HuH-7 (cell line): ENCODE data around the gene FCN1.

Source experiments
- DNase-seq: peaks from one replicate; pipeline ENCODE4 v3.0.0; 2011; ENCODE audit warnings: low spot score

The FCN1 gene

DNA sequence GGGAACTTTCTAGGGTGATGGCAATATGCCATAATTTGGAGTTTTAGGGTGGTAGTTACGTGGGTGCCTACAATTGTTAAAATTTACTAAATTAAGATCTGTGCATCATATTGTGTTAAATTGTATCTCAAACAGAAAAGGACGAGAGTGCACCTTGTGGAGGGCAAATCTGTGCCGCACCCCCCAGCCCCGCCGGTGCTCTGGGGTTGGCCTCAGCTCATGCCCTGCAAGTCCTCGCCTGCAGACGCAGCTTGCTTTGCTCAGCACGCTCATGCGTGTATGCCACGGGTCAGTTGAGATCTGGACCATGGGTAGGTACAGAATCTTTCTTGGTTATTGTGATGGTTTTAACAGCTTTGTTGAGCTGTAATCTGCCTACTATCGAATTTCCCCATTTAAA is 33.7 kb upstream of the FCN1 start:
- DNase-seq: no peak

DNA sequence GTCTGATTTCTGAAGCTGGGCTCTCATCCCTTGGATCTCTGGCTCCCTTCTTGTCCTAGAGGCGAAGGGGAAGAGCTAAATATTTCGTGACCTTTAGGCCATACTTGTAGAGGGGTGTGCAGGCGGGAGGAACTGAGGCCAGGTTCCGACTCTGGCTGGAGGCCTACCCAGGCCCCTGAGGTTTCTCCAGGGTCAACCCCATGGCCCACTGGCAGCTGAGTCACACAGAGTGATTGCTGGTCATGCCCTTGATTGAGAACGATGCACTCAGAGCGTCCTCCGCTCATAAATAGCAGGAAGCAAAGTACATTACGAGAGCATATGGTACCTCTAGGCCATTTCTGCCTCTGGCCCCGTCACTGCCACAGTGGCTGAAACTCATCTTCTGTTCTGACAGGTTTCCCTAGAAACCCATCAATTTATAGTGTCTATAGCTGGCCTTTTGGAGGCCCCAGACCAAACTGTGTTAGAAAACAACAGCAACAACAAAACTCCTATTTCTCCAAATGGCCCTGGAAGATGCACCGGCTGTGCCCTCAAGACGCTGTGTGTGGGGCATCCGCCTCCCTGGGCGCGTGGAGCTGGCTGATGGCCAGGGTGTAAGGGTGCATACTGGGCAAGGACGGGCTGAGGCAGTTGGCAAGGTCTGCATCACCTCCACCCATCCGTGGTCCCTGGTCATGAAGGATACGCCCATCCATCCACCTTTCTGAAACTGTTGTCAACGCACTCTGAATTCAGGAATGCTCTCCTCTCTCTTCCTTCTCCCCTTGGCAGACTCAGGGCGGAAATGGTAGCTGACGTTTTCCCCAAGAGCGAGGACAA is 32.9 kb upstream of the FCN1 start:
- DNase-seq: no peak

DNA sequence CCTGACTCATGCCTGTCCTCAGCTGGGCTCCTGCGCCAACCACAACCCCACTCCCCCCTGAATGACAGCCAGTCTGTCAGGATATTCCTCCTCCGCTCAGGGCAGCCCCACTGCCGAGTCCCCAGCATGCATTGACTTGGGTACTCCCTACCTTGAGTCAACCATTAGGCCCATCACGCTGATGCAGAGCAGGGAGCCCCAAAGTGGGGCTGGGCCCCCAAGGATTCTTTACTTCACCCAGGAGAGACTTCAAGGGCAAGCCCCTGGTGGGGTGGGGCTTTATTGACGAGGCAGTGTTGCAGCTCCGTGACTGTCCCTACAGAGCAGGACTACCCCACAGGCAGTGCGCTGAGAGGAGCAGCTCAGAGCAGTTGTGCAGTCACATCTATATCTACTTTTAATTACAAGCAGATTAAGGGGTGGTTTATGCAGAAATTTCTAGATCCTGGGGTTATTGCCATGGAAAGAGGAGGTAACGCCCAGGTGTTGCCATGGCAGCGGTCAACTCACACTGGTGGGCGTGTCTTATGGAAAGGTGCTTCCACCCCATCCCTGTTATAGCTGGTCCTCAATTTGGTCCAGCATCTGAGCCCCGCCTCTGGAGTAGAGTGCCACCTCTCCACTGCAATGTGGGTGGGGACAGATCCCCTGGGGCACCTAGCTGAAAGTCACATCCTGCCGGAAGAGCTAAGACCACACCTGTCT is 32.1 kb upstream of the FCN1 start:
- no peak for DNase-seq

DNA sequence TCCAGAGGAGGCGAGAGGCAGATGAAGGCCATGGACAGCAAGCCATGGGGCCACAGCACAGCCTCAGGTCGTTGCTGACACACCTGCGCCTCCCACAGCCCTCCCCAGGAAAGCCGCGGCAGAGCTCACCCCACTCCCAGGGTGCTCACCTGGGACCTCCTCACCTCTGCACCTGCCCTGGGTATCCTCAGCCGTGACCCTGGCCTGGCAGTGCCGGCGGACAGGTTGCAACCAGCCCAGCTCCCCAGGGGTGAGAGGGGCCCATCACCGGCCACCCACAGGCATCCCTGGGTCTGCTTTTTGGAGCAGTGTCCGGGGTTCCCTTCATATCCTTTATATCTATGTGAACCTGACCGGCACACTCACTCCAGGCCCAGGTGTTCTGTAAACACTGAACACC is 30.4 kb upstream of the FCN1 start:
- DNase-seq: no peak

DNA sequence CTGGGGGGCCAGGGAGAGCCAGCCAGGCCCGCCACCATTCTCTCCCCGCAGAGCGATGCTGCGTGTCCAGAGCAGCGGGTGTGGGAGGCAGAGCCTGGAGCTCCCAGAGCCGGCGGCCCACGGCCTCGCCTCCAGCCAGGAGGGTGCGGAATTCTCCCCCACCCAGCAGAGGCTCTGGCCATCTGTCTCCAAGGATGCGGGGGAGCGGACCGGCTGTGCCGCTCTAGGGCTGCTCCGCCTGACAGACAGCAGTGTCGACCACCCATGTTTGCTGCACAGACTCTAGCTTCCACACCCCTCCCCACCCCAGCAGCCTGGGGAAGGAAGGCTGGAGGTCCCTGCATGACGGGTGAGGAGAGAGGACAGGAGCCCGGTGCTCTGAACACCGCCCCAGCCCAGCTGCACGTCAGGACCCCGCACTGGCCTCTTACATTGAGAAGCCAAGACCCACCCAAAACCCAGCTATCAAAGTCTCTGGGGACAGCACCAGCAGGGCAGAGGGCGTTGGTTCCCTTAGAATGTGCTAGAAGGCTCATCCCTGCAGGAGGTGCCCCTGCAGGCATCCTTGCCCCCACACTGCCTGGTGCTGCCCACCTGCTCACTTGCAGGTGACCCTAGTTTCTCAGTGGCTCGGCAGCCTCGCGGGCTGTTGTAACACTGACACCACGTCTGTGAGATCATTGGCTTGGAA is 29.7 kb upstream of the FCN1 start:
- no peak for DNase-seq

DNA sequence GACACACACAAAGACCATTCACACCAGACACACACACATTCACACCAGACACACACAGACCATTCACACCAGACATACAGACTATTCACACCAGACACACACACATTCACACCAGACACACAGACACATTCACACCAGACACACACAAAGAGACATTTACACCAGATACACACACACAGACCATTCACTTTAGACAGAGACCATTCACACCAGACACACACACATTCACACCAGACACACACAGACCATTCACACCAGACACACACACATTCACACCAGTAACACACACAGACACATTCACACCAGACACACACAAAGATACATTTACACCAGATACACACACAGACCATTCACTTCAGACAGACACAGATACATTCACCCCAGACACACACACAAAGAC is 29.0 kb upstream of the FCN1 start:
- no peak for DNase-seq

DNA sequence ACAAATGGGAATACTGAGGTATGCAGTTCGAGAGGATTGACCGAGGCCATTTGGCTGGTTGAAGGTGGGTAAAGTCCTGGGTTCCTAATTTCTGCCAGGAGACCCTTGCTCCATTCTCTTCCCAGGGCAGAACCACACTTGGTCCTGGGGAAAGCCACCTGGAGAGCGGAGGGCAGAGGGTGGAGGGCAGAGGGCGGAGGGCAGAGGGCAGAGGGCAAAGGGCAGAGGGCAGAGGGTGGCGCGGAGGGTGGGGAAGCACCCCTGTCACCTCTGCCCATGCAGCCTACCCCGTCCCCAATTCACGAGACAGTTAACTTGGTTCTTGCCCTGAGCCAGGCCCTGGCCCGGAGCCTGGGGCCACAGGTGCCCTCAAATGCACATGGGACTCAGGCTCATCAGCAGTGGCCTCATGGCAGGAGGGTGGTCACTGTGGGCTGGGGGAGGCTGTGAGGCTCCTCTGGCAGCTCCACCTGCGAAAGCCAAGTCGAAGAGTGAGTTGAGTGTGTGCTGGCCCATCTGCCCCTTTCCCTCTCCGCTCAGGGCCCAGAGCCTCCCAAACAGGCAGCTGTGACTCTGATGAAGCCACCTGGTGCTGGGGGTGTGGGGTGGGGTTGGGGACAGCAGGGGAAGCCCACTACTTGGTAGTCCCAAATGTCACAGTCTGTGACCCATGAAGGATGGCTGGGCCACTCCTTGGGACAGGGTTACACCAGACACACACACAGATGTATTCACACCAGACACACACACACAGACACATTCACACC is 28.0 kb upstream of the FCN1 start:
- DNase-seq: no peak

DNA sequence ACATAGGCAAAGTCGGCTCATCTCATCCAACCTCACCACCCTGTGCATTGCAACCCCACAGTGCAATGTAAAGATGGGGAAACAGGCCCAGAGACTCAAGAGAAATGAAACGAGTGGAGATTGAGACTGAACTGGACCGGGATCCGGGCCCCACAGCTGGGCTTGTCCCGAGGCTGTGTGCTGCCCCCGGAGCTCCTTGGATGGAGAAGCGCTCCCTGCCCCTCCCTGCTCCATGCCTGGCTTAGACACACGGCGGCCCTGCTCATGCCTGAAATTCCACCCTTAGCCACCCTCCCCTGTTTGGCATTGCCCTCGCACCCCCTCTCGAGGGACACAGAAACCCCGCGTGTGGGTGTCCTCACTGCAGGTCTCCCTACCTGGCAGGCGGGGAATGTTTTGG is 27.2 kb upstream of the FCN1 start:
- no peak for DNase-seq

DNA sequence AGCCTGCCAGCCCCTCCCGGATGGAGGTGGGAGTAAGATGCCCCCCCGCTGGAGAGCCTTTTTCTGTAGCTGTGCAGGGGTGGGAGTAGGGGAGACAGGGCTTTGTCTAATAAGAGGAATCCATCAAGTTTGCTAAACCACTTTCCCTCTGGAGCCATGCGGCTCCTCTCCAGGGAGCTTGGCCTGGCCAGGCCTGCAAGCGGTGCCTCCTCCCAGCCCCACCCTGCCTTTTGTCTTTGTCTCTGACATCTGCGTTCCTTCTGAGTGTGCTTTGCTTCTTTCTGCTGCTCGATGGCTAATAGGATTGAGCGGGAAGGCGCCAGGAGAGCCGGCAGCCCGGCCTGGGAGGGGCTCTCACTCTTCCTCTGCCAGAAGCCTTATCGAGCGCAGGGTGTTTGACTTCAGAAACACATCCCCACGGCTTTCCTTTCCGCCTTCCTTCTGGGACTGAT is 26.7 kb upstream of the FCN1 start:
- no peak for DNase-seq

DNA sequence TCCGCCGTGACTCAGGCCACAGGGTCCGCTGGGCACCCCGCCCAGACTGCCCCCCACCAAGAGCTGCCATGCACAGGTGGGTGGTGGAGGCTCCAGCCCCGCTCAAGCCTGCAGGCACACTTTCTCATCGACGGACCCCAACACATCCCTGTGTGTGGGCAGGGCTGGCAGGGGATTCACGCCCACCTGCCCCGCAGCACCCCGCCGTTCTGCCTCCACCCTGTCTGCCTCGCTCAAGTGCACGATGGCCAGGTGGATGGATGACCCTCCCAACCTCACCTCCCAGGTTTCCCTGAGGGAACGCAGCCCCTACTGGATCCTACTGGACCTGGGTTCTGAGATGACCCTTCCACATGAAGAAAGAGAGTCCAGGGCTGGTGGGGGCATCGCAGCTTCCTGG is 26.1 kb upstream of the FCN1 start:
- no peak for DNase-seq

DNA sequence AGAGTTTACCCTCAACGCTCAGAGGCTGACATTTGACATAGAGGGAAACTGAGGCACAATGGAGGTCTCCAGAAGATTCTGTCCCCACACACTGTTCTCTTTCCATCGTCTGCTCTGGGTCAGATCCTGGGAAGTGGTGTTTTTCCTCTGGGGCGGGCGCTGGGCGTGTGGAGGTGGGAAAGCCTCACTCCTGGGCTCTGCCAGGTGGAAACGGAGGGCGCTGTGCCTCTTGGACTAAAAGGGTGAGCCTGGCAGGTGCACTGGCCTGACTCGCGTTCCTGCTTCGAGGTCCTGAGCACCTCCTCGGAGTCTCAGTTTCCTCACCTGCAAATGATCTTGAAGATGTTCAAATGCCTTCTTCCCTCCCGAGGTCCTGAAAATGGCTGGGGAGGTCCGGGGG is 25.7 kb upstream of the FCN1 start:
- no peak for DNase-seq

DNA sequence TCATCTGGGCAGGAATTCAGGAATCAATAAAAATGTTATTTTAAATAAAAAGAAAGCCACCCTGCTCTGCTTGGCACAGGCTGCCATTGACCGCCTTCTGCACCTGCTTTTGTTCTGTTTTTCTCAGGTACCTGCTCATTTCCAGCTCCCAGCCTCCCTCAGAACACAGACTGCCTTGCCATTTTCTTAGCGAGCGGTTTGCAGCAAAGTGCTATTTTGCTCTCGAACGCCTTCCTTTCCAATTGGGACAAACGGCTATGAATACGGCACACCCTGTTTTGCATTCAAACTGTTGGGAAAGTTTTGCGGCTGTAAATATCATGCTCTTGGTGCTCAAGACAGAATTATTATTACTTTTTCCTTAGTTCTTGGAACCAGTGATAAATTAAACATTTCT is 25.1 kb upstream of the FCN1 start:
- no peak for DNase-seq

DNA sequence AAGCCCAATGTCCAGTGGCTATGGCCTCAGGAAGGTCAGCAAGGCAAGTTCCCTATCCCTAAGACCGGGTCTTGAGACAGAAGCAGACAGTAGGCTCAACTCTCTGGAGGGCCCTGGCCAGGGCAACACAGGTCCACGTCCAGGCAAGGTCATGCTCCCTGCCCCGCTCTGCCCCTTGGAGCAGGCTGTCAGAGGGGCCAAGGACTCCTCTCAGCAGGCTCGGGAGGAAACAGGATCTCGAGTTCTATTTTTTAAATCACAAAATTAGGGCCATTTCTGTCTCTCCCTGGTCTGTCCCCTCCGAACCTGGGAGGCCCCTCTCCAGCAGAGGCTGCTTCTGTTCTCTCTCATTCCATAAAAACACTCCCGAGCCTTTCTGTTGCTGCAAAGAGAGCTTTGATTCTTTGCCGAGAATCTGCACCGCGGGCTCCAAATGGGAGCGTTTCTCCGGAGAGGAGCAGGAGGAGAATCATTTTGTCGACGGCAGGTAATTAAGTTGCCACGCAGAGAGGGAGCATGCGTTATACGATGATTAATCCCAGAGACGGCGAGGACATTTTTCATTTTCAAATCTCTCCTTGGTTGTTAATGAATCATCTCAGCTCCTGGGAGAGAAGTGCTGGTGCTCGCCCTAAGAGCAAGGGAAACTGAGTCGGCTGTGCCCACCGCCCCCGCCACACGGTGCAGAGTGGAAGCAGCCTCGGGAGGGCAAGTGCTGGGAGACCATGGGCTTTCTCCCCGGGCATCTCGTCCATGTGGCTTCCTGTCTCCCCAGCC is 24.5 kb upstream of the FCN1 start:
- no peak for DNase-seq

DNA sequence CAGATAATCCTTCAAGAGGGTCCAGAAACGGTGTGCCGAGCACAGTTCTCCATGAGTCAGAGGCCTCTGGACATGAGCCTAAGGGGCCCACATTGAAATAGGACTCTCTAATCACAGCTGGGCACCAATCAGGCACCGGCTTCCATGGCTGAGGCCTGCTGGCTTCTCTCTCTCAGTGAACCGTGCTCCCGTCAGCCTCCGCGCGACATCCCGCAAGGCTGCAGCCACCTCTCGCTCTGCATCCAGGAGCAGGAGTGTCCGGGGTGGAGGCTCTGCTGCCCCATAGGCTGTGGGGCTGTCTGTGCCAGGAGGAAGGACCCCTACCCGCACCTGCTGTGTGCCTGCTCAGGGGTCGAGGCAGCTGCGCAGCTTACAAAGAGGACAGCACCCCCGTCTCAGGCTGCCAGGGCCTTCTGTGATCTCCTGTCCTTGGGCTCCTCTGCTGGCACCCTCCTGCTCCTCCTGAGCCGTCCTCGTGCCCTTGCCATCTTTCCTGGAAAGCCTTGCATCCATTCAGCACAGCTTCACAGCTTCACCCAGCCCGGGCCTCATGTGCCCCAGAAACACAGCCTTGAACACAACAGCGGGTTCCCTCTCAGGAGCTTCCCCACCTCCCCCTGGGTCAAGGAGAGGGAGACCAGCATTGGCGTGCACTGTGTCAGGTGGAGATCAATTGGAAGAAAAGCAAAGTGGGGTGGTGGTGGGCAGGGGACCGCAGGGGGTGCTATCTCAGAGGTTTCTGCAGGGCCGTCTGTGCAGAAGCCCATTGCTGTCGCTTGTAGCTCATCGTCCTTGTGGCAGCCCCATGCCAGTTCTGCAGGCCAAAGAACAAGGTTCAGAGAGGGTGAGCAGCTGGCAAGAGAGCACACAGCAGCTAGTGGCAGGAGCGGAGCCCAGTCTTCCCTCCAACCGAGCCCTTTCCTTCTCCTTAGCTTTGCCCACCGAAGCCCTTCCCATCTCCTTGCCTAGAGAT is 22.8 kb upstream of the FCN1 start:
- DNase-seq: no peak

DNA sequence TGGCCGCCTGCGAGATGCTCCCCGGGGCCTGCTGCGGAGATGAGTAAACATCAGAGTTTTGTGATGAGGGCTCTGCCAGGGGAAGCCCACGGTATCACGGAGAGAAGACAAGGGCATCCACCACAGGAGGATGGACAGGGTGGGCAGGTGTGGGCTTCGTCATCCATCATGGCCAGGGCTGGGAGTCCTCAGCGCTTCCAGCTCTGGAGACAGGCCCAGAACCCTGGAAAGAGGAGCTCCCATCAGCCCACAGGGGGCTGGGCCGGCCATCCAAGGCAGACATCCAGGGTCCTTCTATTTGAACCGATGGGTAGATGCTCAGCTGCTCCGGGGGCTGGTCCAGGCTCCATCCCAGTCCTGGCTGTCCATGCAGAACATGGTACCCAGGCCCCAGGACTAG is 22.1 kb upstream of the FCN1 start:
- DNase-seq: no peak

DNA sequence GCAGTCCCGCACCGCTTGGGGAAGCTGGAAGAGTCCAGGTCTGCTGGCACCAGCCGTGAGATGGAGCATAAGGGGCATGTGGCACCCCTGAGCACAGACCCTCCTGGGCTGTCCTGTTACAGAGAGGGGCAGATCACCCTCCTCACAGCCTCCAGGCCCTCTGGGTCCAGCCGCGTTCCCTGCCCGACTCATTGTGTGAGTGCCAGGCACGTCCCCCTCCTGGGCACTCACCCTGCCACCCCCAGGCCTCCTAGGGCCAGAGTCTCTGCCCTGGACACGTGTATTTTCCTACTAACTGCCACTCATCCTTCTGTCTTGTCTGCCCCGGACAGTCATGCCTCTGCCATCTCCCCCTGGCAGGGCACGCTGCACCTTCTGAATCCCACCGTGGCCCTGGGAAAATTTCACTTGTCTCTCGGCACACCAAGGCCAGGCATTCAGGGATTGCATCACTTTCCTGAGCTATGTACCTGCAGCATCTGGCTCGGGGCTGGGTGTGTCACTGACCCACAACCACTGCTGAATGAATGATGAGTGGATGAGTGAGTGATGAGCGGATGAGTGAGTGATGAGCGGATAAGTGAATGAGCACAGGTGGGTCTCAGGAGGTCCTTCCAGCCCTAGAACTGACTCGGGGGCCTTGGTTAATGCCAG is 21.5 kb upstream of the FCN1 start:
- no peak for DNase-seq

DNA sequence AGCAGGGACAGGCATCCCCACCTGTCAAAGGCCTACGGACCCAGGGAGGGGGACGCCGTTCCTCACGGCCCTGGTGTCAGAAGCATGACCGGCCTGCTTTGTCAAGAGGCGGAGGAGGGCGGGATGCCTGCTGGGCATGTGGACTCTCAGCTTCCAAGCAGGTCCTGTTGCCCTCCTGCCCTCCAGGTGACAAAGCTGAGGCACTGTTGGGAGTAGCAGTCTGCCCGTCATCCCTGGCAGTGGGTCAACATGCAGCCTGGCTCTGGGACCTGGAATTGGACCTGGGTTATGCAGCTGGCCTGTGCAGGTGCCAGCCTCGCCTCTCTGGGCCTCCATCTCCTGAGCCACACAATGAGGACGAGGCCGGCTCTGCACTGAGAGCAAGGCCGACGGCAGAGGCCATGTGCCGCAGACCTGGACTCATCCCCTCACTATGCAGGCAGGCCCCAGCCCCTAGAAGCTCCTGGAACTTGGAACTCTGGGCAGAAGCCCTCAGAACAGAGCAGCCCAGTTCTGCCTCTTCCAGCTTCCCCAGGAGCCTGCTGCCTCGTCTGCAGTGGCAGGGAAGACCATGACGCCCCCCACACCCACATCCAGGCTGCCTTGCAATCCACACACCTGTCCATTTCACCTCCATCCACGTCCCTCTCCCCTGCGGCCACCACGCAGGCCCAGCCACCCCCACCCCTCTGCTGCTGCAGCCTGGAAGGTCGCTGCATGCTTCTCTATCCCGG is 20.8 kb upstream of the FCN1 start:
- no peak for DNase-seq

DNA sequence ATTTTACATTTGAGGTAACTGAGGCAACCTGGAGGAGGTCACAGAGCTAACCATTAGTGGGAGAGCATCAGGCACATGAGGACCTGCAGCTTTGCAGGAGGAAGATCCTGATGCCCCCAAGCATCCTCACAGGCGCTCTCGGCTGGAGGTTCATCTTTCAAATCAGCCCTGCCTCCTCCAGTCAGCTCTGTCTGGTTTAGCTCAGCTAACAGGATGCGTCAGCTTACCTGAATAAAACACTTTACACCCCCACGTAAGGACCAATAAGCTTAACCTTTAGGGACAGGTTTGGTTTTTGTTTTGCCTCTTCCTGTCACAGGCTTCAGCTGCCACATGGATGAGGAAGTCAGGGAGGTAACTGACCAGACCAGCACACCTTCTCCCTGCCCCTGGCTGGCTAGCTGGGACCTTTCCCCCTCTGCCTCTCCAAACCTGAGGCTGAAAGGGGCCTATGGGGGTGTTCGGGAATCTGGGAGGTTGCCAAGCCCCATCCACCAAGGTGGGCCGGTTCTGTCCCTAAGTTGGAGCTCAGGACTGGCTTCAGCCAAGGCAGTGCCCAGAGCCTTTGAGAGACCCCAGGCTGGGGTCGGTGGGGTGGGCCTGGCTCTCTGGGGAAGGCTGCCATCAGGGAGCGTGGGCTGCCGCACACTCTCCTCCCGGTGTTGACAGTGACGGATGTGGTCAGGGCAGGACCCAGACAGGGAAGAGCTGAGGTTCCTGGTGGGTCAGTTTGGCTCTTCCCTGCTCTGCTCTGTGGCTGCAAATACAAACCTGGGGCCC is 20.0 kb upstream of the FCN1 start:
- no peak for DNase-seq
